GM19438 (cell line): Measurements from ENCODE around the gene ARPC1A.
"Not testable (repeated sequence)": the region's sequence is repeated elsewhere in the genome, so short reads cannot be mapped to it uniquely, and the experiment has no call there.

Experiments
- ATAC-seq: cut with Tn5 transposase; IDR thresholded peaks from one replicate; pipeline ENCODE4 v1.9.1; 2021; ENCODE audit warnings: low read depth; ENCODE audit not compliant: unreplicated experiment

ARPC1A gene

DNA sequence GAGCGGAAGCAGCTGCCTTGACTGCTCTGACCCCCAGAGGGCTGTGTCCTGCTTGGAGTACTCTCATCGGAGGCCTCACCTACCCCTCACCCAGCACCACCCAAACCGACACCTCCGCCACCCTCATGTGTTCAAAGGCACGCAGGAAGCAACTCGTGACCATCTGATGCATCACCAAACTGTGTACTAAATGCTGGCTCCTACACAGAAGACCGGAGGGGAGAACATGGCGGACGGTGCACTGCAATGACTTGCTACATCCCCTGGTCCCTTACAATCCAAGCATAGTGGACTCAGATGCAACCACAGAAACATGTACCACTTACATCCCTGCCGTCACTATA lies 79.3 kb downstream of the ARPC1A start:
- no peak for ATAC-seq

DNA sequence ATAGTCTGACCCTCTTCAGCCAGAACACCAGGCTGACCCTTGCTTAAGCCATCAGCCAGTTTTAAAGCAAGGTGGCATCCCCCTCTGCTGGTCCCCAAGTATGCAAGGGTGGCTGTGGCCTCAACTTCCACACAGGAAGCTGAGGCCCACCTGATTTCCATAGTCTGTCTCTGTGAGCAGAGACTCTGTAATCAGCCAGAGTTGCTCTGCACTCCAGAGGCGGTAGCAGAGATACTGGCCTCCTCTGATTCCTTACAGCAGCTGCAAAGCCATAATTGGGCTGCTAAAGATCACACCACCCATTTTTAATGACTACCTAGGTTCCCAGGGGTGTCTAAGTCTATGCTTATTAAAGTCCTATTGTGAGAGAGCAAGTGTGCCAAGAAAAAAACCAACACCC lies 80.9 kb downstream of the ARPC1A start:
- no peak for ATAC-seq

DNA sequence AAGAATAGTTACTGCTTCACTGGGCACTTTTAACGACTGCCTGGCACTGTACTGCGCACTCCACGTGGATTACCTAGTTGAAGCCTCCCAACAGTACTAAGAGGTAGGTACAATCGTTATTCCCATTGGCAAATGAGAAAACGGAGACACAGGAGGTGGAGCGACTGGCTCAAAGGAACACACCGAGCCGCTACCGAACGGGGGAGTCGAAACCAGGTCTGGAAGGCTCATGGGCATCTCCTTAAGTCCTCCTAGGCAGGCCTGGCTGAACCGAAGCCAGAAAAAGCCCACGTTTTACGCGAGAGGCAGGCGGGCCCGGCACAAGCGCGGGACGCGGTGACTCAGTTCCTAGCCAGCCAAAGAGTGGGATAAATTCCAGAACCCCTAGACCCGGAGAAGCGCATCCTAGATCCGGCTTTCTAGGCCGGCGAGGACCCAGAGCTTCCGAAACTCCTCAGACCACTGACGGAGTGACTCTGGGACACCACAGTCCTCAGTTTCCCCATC lies 82.2 kb downstream of the ARPC1A start:
- no peak for ATAC-seq

DNA sequence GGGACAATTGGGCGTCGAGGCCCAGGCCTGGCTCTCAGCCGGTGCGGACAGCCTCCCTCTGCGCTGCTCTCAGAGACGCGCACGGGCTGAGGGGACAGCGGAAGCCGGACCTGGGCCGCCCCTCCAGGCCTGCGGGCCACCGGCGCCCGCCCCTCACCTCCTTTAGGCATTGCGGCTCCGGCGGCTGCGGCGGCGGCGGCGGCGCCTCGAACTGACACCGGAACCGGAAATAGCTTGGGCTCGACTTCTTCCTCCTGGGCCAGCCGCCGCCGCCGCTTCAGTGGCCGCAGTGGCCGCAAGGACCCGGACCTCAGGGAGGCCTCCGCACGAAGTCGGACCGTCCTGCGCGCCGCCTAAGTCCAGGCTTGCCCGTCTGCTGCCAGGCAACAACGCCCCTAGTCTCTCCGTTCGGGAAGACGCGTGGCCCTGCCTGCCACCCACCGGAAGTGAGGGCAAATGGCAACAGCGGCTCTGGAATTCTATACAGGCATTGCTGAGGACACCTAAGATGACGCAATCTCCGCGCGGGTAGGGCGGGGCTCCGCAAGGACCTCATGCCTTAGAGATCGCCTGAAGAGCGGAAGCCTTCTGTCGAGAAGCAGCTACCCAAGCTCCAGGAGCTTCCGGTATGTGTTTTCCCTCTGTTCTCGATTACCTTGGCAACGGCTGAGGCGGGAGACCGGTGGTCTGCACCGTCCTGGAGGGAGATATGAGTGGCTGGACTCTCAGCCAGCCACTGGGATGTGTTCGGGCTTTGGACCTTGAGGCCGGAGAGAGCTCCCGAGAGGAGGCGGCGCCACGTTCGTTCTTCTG lies 82.9 kb downstream of the ARPC1A start, which contains the start of the genes BUD31 and PDAP1:
BUD31 (plus strand) TSS at position 591 of the 813 bp plus-strand sequence. CDS start 2,124 bp downstream, outside the sequence.
PDAP1 (minus strand) TSS at position 219 of the 813 bp plus-strand sequence; CDS start at position 170, 49 bp downstream.
- ATAC-seq, result peak; percentile 83

DNA sequence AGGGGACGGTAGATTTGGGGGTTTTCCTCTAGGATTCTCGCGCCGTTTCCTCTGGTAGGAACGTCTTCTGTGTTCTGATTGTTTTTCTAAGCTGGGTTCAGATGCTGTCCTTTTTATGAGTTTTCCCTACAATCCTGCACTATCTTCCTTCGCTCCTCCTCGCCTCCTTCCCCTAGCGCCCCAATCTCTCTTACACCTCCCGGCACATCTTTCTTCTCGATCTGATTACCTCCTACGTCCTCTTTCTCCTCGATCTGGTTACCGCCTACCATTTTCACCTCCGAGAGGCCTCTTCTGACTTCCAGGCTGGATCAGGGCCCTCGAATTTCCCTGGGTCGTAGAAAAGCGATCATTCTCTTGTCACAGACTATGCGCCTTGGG lies 83.5 kb downstream of the ARPC1A start:
- no peak for ATAC-seq

DNA sequence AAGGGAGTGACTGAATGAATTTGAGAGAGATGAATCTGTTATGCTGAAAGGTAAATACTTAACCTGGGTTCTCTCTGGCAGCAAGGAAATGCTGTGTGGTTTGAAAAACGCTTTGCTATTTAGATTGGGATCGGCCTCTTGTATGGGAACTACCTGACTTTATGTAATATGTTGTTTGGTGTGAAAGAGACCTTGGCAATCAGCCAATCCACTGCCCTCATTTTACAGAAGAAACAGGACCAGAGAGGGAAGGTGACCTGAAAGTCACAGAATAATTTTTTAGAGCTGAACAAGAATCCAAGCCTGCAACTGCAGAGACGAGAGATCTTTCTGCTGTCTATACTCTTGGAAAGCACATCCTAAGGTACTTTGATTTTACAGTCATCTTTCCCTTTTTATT lies 84.1 kb downstream of the ARPC1A start:
- no peak for ATAC-seq

DNA sequence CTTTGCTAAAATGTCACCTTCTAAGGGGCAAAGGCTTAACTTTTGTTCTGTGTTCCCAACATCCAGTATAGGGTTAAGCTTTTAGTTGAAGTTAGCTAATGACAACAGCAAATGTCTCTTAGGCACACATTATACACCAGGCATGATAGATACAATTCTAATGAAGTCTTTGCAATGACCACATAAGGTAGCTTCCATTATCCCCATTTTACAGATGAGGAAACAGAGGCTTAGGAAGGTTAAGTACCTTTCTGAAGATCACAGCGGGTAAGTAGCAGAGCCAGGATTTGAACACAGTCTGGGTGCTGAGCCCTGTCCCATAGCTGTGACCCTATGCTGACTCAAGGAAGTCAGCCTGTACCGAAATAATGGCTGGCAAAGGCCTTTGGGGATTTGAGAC lies 84.9 kb downstream of the ARPC1A start:
- ATAC-seq, result no peak

DNA sequence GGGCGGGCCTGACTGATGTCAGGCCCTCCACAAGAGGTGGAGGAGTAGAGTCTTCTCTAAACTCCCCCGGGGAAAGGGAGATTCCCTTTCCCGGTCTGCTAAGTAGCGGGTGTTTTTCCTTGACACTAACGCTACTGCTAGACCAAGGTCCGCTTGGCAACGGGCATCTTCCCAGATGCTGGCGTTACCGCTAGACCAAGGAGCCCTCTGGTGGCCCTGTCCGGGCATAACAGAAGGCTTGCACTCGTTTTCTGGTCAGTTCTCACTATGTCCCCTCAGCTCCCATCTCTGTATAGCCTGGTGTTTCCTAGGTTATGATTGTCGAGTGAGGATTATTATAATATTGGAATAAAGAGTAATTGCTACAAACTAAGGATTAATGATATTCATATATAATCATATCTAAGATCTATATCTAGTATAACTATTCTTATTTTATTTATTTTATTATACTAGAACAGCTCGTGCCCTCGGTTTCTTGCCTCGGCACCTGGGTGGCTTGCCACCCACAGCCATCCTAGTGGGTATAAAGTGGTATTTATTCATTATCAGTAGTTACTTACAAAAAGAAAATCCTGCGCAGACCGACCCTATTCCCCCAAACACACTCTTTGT lies 89.9 kb downstream of the ARPC1A start:
- not testable (repeated sequence) for ATAC-seq
